Activated T-cell treated with anti-CD3 and anti-CD28 coated beads, Interleukin-2, amount 50 U/mL, for 4 hours (primary cell): ENCODE measurements around the gene TMEM117. TPM values are rescaled to one million over a fixed set of nuclear protein-coding genes. Genes with fewer than 3 reads are reported as not detected.
"Not testable (repeated sequence)": the region's sequence is repeated elsewhere in the genome, so short reads cannot be mapped to it uniquely, and the experiment has no call there.

ENCODE experiments used
- ATAC-seq, 2 donors: fragments of 200-7000 bp; cut with Tn5 transposase; one replicate each; pipeline ENCODE4 v1.10.0; 2021
- DNase-seq: peaks from one replicate; pipeline ENCODE4 v3.0.0-alpha.2; 2020
- H3K27me3 Mint-ChIP-seq: one replicate; pipeline ENCODE4 v1.8.0; 2021; ENCODE audit warnings: low read depth, mixed read lengths
- H3K36me3 Mint-ChIP-seq: one replicate; pipeline ENCODE4 v1.8.0; 2022; ENCODE audit warnings: mixed read lengths; ENCODE audit not compliant: insufficient read depth
- H3K4me1 Mint-ChIP-seq: one replicate; pipeline ENCODE4 v1.8.0; 2021; ENCODE audit warnings: low read depth, mixed read lengths
- H3K4me3 Mint-ChIP-seq: one replicate; pipeline ENCODE4 v1.8.0; 2021; ENCODE audit warnings: mild to moderate bottlenecking, moderate library complexity, mixed read lengths
- H3K9me3 Mint-ChIP-seq: one replicate; pipeline ENCODE4 v1.8.0; 2021; ENCODE audit warnings: mixed read lengths
- total RNA-seq, 3 donors: library from RNA; stranded (reverse); gene quantifications; one replicate each; pipeline ENCODE4 v1.2.1, GENCODE V29; 2021

The TMEM117 gene
- total RNA-seq, 3 donors from 2014 or later = 1.4 to 2.0 (median 1.4) TPM

DNA sequence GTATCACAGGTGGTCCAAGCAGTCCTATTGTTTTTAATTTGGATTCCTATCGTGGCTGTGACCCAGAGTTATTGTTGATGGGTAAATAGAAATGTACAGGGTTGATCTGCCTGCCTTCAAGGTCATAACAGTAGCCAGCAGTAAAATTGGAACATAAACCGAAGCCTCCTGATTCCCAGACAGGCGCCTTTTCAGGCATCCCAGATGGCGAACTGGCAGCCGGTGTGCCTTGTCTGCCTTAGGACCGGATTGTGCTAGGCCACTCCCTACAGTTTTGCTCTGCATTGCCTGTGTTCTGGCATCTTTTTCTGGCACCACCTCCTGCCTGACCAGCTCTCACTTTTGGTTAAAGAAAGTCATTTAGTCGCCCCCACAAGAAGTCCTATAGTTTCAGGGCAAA, 22.2 kb downstream of the TMEM117 start:
- no peak for DNase-seq
- ATAC-seq = no peak
- no peaks in the 10 kb centered on the region for H3K9me3 Mint-ChIP-seq
- no peak overlapping the region for H3K4me3 Mint-ChIP-seq
- peaks cover 3% of the 10 kb centered on the region for H3K36me3 Mint-ChIP-seq
- H3K4me1 Mint-ChIP-seq = no peaks in the 10 kb centered on the region
- H3K27me3 Mint-ChIP-seq = no peaks in the 10 kb centered on the region

DNA sequence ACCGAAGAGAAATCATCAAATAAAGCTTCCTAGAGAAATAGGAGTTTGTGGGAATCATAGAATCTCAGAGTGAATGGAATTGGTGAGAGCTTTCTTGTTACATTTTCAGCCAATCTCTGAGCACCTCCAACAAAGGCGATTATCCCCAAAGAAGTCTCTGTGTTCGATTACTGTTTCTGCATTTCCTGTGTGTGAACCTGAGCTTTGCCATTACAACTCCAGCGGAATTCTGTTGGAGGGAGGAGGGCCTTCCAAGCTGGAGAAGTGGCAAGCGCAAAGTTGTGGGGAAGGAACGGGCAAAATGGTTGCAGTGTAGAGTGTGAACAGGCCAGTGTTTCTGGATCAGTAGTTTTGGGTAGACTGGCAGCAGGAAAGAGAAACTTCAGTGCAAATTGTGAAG, 23.1 kb downstream of the TMEM117 start:
- peaks cover 3% of the 10 kb centered on the region for H3K36me3 Mint-ChIP-seq
- H3K9me3 Mint-ChIP-seq = no peaks in the 10 kb centered on the region
- H3K27me3 Mint-ChIP-seq = no peaks in the 10 kb centered on the region
- no peak for DNase-seq
- no peak for ATAC-seq
- no peaks in the 10 kb centered on the region for H3K4me1 Mint-ChIP-seq
- no peak overlapping the region for H3K4me3 Mint-ChIP-seq

DNA sequence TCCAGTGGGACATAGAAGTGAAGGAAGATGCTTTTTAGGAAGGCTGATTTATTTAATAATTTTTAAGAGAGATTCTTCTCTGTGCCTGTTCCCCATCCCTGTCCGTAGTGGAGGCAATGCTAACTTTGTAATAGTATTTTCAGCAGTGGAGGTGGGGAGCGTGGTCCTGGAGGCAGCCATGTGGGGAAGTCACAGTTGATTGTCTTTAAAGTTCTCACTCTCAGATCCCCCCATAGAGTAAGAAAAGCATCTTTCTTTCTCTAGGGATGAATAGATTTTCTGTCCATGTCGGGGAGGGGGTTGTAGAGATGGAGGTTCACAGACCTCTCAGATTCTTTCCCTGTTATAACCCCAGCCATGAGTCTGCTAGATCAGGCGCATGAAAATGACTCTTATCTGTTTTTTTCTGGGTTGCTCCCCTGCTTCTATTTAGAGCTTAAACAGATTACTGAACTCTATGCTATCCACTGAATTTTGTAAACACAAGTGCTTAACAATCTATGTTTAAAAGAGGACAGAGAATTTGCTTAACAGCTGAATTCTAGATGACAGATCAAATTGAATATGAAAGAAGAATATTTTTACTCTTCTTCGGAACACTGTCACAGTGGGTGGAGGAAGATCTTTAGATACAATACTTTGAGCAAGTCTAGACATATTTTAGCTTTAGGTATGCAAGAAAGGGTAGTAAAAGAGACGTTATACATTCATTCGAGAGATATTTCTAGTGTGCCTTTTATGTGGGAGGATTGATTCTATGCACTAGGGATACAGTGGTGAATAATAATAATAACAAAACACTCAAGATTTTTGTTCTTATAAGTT, 25.3 kb downstream of the TMEM117 start:
- ATAC-seq (no peak), DNase-seq (no peak)
- Mint-ChIP-seq H3K36me3 (no peaks in the 10 kb centered on the region), H3K4me3 (no peak overlapping the region), H3K9me3 (no peaks in the 10 kb centered on the region), H3K27me3 (no peaks in the 10 kb centered on the region), H3K4me1 (no peaks in the 10 kb centered on the region)

DNA sequence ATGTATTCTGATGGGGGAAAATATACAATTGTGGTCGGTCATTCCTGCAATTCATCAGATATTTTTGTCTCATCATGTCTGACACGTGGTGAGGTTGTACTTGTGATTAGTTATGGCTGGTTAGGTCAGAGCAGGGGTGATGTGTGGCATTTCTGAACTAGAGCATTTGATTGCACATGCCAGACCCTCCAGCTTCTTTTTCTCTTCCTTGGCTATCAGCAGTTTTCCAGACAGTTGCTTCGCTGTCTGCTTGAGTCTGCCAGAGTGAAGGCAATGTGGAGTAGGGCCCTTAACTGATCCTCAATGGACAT, 25.9 kb downstream of the TMEM117 start:
- Mint-ChIP-seq H3K9me3 (no peaks in the 10 kb centered on the region), H3K4me1 (no peaks in the 10 kb centered on the region), H3K4me3 (no peak overlapping the region), H3K27me3 (no peaks in the 10 kb centered on the region), H3K36me3 (no peaks in the 10 kb centered on the region)
- no peak for DNase-seq
- ATAC-seq = no peak

DNA sequence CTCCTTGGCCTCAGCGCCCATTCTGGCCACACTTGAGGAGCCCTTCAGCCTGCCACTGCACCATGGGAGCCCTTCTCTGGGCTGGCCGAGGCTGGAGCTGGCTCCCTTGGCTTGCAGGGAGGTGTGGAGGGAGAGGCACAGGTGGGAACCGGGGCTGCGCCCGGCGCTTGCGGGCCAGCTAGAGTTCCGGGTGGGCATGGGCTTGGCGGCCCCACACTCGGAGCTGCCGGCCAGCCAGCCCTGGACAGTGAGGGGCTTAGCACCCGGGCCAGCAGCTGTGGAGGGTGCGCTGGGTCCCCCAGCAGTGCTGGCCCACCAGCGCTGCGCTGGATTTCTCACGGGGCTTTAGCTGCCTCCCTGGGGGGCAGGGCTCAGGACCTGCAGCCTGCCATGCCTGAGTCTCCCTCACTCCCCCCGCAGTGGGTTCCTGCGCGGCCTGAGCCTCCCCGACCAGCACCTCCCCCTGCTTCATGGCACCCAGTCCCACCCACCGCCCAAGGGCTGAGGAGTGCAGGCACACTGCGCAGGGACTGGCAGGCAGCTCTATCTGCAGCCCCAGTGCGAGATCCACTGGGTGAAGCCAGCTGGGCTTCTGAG, 28.0 kb downstream of the TMEM117 start:
- Mint-ChIP-seq H3K4me3 (no peak overlapping the region), H3K27me3 (no peaks in the 10 kb centered on the region), H3K36me3 (no peaks in the 10 kb centered on the region), H3K9me3 (no peaks in the 10 kb centered on the region), H3K4me1 (no peaks in the 10 kb centered on the region)
- ATAC-seq (no peak), DNase-seq (no peak)

DNA sequence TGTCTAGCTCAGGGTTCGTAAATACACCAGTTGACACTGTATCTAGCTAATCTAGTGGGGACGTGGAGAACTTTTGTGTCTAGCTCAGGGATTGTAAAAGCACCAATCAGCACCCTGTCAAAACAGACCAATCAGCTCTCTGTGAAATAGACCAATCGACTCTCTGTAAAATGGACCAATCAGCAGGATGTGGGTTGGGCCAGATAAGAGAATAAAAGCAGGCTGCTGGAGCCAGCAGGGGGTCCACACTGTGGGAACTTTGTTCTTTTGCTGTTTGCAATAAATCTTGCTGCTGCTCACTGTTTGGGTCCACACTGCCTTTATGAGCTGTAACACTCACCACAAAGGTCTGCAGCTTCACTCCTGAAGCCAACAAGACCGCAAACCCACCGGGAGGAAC, 28.7 kb downstream of the TMEM117 start:
- not testable (repeated sequence) for H3K36me3 Mint-ChIP-seq, H3K4me3 Mint-ChIP-seq, H3K9me3 Mint-ChIP-seq, H3K4me1 Mint-ChIP-seq, H3K27me3 Mint-ChIP-seq, ATAC-seq, DNase-seq

DNA sequence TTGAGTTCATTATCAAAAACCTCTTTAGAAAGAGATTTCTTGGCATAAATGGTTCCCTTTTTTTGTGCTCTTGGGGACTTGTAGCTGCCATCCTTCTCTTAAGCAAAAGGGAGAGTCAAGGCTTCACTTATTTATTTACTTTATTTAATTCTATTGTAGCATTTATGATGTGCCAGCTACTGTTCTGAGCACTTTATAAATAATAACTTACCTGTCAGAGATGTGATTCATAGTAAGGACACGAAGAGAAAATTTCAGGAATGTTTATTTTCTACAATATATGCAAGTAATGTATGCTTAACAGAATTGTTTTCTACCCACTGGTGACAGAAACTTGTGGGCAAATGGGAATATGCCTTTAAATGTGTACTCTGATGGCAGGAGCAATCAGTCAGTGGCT, 33.3 kb downstream of the TMEM117 start:
- DNase-seq (no peak), ATAC-seq (no peak)
- peaks cover 2% of the 10 kb centered on the region for H3K36me3 Mint-ChIP-seq
- no peaks in the 10 kb centered on the region for H3K9me3 Mint-ChIP-seq
- no peaks in the 10 kb centered on the region for H3K4me1 Mint-ChIP-seq
- no peak overlapping the region for H3K4me3 Mint-ChIP-seq
- H3K27me3 Mint-ChIP-seq = no peaks in the 10 kb centered on the region

DNA sequence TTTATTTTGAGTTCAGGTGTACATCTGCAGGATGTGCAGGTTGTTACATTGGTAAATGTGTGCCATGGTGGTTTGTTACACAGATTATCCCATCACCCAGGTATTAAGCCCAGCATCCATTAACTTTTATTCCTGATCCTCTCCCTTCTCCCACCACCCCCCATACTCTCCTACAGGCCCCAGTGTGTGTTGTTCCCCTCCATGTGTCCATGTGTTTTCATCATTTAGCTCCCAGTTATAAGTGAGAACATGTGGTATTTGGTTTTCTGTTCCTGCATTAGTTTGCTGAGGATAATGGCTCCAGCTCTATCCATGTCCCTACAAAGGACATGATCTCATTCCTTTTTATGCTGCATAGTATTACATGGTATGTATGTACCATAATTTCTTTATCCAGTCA, 33.9 kb downstream of the TMEM117 start:
- not testable (repeated sequence) for H3K4me3 Mint-ChIP-seq, H3K27me3 Mint-ChIP-seq, DNase-seq, H3K36me3 Mint-ChIP-seq, H3K9me3 Mint-ChIP-seq, ATAC-seq, H3K4me1 Mint-ChIP-seq

DNA sequence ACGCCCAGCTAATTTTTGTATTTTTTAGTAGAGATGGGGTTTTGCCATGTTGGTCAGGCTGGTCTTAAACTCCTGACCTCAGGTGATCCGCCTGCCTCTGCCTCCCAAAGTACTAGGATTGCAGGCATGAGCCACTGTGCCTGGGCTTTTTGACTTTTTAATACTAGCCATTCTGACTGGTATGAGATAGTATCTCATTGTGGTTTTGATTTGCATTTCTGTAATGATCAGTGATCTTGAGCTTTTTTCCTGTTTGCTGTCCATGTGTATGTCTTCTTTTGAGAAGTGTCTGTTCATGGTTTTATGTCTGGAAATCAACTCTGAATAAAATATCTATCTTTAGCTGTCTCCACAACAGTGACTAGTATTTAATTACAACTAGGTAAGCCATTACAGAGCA, 35.4 kb downstream of the TMEM117 start:
- not testable (repeated sequence) for H3K4me3 Mint-ChIP-seq, ATAC-seq, H3K4me1 Mint-ChIP-seq

DNA sequence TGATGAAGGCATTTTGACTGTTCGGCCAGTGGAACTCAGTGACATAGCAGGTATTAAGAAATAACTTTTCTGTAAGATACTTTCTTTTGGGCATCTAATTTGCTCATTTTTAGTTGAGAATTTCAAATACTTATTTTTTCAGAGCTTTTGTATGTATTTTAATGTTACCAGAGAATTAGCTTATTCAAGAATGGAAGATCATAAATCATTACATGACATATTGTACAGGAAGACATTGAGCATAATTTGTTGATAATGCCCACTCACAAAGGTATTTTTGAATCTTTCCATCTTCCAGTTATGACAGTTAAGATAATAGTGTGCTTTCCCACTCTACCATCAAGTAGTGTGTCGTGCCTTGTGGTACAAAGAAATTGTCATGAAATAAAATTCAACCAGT, 36.5 kb downstream of the TMEM117 start:
- no peaks in the 10 kb centered on the region for H3K4me1 Mint-ChIP-seq
- ATAC-seq (no peak), DNase-seq (no peak)
- no peak overlapping the region for H3K4me3 Mint-ChIP-seq
- H3K27me3 Mint-ChIP-seq = no peaks in the 10 kb centered on the region
- peaks cover 2% of the 10 kb centered on the region for H3K36me3 Mint-ChIP-seq
- H3K9me3 Mint-ChIP-seq = no peaks in the 10 kb centered on the region

More for the DNA sequence above, 35.4 kb downstream of the TMEM117 start:
- H3K9me3 Mint-ChIP-seq, H3K36me3 Mint-ChIP-seq, H3K27me3 Mint-ChIP-seq, DNase-seq: not testable (repeated sequence)

DNA sequence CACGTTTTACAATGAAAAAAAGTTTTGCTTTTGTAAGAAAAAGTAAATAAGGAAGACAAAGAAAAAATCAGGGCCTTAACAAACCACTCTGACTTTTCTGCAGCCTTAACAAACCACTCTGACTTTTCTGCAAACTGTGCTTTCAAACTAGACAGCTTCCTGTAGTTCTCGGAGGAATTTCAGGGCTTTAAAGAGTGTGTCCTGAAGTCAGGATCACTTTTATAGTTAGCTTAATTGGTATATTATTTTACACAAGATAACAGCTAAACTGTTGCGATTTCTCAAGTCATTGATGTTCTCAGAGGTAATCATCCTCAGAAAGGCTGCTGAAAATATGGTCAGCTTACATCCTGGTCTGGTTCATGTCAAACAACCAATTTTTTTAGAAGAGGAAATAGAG, 42.2 kb downstream of the TMEM117 start:
- H3K4me1 Mint-ChIP-seq = no peaks in the 10 kb centered on the region
- no peaks in the 10 kb centered on the region for H3K9me3 Mint-ChIP-seq
- no peak for ATAC-seq
- no peak overlapping the region for H3K4me3 Mint-ChIP-seq
- DNase-seq = no peak
- H3K27me3 Mint-ChIP-seq = no peaks in the 10 kb centered on the region
- no peaks in the 10 kb centered on the region for H3K36me3 Mint-ChIP-seq

DNA sequence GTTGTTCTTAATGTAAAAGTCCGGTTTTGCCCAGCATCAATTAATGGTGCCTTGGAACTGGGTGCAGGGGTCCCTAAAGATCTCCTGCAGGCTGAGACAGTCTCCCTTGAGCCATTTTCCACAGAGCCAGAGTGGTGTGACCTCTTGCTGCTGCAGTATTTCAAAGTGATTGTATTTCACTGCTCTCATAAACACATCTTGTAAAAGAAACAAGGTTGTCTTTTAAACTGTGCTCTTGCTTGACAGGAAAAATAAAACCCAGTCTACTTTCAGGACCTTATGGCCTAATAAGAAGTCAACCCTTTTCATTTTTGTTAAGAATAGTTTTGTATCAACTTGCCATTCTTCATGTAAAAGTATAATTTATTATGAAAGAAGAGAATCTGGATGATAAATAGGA, 44.7 kb downstream of the TMEM117 start:
- no peaks in the 10 kb centered on the region for H3K27me3 Mint-ChIP-seq
- H3K9me3 Mint-ChIP-seq = no peaks in the 10 kb centered on the region

DNA sequence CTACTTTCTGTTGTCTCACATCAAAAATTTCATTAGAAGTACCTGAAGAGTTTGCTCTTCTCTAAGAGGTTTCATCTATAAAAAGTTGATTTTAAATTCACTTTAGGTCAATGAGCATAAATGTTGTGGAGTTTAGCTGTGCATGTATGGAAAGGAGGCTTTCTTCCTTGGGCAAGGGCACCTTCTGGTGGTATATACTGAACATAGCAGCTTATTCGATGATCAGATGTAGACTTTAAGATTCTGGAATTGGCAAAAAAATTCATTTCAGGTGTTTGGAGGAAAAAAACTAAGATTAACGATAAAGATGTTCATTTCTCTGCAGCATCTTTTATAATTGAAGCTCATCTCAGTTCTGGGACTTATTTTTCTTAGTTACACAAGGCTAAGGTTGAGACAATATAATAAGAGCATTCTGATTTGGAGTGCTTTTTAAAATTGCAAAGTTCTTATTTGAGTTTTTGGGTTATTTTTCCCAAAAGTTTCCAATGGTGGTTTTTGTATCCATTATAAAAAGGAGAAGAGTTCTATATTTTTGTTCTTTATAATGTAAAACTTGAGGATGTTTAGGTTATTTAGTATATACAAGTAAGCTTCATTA, 46.8 kb downstream of the TMEM117 start:
- no peaks in the 10 kb centered on the region for H3K9me3 Mint-ChIP-seq
- H3K27me3 Mint-ChIP-seq = no peaks in the 10 kb centered on the region
- H3K4me1 Mint-ChIP-seq = no peaks in the 10 kb centered on the region
- no peak overlapping the region for H3K4me3 Mint-ChIP-seq
- peak; percentile 9 for DNase-seq
- no peaks in the 10 kb centered on the region for H3K36me3 Mint-ChIP-seq
- ATAC-seq = peak in 1 of 2 donors; percentile 78

More for the DNA sequence above, 44.7 kb downstream of the TMEM117 start:
- no peaks in the 10 kb centered on the region for H3K36me3 Mint-ChIP-seq
- no peak for DNase-seq
- no peaks in the 10 kb centered on the region for H3K4me1 Mint-ChIP-seq
- ATAC-seq = no peak
- H3K4me3 Mint-ChIP-seq = no peak overlapping the region

DNA sequence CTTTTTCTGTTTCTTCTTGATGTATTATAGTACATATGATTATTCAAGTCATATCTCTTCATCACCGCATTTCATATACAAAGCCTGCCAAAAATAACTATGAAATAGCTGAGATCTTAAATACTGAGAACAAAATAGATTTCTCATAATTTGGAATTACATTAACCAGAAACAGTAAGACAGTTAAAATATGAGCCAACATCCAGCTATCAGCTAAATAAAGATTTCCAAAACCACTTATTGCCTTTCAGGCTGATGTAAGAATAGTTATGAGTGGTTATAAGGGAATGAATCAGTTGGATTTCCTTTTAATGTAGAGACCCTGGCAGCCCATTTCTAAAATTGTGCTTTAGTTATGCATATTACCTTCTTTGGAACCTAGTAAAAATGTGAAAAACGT, 47.4 kb downstream of the TMEM117 start:
- DNase-seq = no peak
- Mint-ChIP-seq H3K4me3 (no peak overlapping the region), H3K4me1 (no peaks in the 10 kb centered on the region), H3K9me3 (no peaks in the 10 kb centered on the region), H3K27me3 (no peaks in the 10 kb centered on the region), H3K36me3 (no peaks in the 10 kb centered on the region)
- ATAC-seq = no peak

DNA sequence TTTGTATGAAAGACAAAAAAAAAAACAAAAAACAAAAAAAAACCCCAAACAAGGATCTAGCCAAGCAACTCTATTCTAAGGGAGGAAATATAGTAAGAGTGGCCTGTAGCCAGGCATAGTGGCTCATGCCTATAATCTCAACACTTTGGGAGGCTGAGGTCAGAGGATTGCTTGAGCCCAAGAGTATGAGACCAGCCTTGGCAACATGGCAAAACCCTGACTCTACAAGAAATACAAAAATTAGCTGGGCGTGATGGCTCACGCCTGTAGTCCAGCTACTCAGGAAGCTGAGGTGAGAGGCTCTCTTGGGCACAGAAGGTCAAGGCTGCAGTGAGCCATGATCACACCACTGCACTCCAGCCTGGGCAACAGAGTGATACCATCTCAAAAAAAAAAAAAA, 47.9 kb downstream of the TMEM117 start:
- H3K4me1 Mint-ChIP-seq = no peaks in the 10 kb centered on the region
- H3K4me3 Mint-ChIP-seq = no peak overlapping the region
- DNase-seq (no peak), ATAC-seq (no peak)
- H3K36me3 Mint-ChIP-seq = no peaks in the 10 kb centered on the region
- no peaks in the 10 kb centered on the region for H3K9me3 Mint-ChIP-seq
- no peaks in the 10 kb centered on the region for H3K27me3 Mint-ChIP-seq
